CD4-positive, alpha-beta T cell treated with Interleukin-2 at 100 ng/mL for 4 hours (primary cell): Measurements from ENCODE around the gene SMIM36.
"Not testable (repeated sequence)": the region's sequence is repeated elsewhere in the genome, so short reads cannot be mapped to it uniquely, and the experiment has no call there.

Experiments used
- DNase-seq: peaks from one replicate; pipeline ENCODE4 v3.0.0-alpha.2; 2020; ENCODE audit warnings: low spot score

Gene SMIM36

GRCh38 chr17:55433629-55434422 is 77.4 kb downstream of the SMIM36 start:
- DNase-seq = no peak

- DNase-seq = peak; percentile 24
Measured at GRCh38 chr17:55433029-55433628, 78.1 kb downstream of the SMIM36 start.

GRCh38 chr17:55432358-55433028 is 78.8 kb downstream of the SMIM36 start:
- DNase-seq = no peak

GRCh38 chr17:55431914-55432313 is 79.3 kb downstream of the SMIM36 start:
- not testable (repeated sequence) for DNase-seq

- DNase-seq = no peak
Measured at GRCh38 chr17:55430541-55431288, 80.5 kb downstream of the SMIM36 start.

- DNase-seq = no peak
Measured at GRCh38 chr17:55427587-55427882, 83.7 kb downstream of the SMIM36 start.

- DNase-seq = no peak
Measured at GRCh38 chr17:55426851-55427586, 84.2 kb downstream of the SMIM36 start.

- no peak for DNase-seq
Measured at GRCh38 chr17:55424893-55425540, 86.2 kb downstream of the SMIM36 start.

- no peak for DNase-seq
Measured at GRCh38 chr17:55423535-55423934, 87.7 kb downstream of the SMIM36 start.

GRCh38 chr17:55422828-55423164 is 88.5 kb downstream of the SMIM36 start:
- DNase-seq = not testable (repeated sequence)

- DNase-seq = no peak
Measured at GRCh38 chr17:55421179-55421934, 89.9 kb downstream of the SMIM36 start, which contains the start of gene MMD. Gene MMD, minus strand, starts transcription at chr17:55421835. Its CDS starts 140 bp downstream, at chr17:55421695.

GRCh38 chr17:55420776-55421178 is 90.5 kb downstream of the SMIM36 start:
- peak; percentile 31 for DNase-seq

- peak; percentile 79 for DNase-seq
Measured at GRCh38 chr17:55420067-55420775, 91.0 kb downstream of the SMIM36 start.

- DNase-seq = no peak
Measured at GRCh38 chr17:55418369-55419268, 92.6 kb downstream of the SMIM36 start.

GRCh38 chr17:55417411-55418268 is 93.6 kb downstream of the SMIM36 start:
- no peak for DNase-seq

GRCh38 chr17:55416470-55417052 is 94.7 kb downstream of the SMIM36 start:
- DNase-seq = no peak

- no peak for DNase-seq
Measured at GRCh38 chr17:55416000-55416399, 95.3 kb downstream of the SMIM36 start.
